A673 (cell line): ENCODE results near the gene LARP1.

Experiments
- CTCF ChIP-seq: fragments of 300-800, 200-600 bp; sonication (generic); conservative IDR thresholded peaks from 2 replicates; pipeline ENCODE4 v1.5.1; 2017; ENCODE audit warnings: low read depth, mild to moderate bottlenecking, antibody characterized with exemption, low read length, moderate library complexity, mixed read lengths
- EZH2 ChIP-seq: fragments of 200-600 bp; sonication (generic); IDR thresholded peaks from 2 replicates; pipeline ENCODE4 v1.6.1; 2017; ENCODE audit warnings: borderline replicate concordance, low read depth, mild to moderate bottlenecking, mixed read lengths, antibody characterized with exemption, low read length; ENCODE audit not compliant: poor library complexity, severe bottlenecking

GRCh38 chr5:154801083-154801482 is 45.9 kb downstream of the LARP1 start:
- TF ChIP-seq CTCF, result no peak
- no peak for TF ChIP-seq EZH2
